DMS153 treated with DMSO at 0.1 percent for 48 hours (cell line): ENCODE results near the gene TOMM40L.
"Not testable (repeated sequence)": the region's sequence is repeated elsewhere in the genome, so short reads cannot be mapped to it uniquely, and the experiment has no call there.

Experiments used
- DNase-seq: peaks from one replicate; lab custom pipeline; 2025; ENCODE audit not compliant: unreplicated experiment; lab: John Stamatoyannopoulos, UW

The TOMM40L gene

GRCh38 chr1:161219078-161219892 lies 6.6 kb upstream of the TOMM40L start:
- DNase-seq: no peak

GRCh38 chr1:161220002-161220401 lies 5.9 kb upstream of the TOMM40L start:
- no peak for DNase-seq

- no peak for DNase-seq
Measured at GRCh38 chr1:161222175-161223019, 3.5 kb upstream of the TOMM40L start.

DNA sequence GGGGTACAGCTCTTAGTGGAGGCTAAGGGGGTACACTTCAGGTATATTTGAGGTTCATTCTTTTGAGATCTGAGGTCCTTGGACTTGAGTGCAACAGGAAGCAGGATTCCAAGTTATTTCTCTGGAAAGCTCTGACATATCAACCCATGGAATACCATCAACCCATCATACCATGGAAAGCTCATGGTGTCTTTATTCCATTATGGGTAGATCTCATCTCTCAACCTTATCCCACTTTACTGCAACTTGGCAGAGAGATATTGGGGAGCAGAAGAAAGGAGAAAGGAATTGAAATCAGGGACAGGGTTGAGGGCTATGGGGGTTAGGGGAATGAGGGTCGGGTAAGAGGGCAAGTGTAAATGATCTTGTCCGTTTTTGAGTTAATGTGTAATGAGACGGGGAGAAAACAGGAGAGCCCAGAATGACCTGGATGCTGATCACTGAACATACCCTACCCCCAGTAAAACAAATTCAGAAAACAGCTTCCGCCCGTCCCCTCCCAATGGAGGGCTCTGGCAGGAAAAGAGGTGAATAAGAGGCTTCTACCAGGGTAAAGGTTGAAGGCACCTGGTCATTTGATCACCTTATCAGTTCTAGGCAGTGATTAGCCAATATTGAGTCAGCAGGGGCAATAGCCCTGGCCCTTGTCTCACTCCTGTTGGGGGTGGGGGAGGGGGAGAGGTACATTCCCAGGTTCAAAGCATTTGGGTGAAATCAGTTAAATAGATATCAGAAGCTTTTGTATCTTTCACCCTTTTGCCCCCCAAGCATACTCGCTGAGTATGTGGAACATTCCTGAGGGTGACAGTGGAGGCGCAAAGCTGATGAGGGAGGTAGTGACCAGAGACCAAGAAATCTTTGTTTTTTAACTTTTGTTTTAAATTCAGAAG lies 1.8 kb upstream of the TOMM40L start:
- DNase-seq: no peak

GRCh38 chr1:161224695-161225087 lies 1.2 kb upstream of the TOMM40L start:
- DNase-seq: not testable (repeated sequence)

- no peak for DNase-seq
Measured at GRCh38 chr1:161225178-161225533, 704 bp upstream of the TOMM40L start.

DNA sequence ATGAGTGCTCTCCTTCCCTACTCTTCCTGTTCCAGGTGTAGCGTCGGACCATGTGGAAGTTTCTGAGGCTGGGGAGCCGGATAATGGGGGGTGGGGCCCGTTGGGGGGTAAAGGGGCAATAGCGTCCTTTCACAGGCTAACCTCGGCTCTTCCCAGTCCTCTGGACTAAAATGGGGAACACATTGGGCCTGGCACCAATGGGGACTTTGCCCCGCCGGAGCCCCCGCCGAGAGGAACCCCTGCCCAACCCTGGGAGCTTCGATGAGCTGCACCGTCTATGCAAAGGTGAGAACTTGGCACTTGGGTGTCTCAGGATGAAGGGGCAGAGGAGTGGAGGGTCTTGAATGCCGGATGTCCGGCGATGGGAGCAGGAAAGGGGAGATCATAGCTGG lies 456 bp downstream of the TOMM40L start:
- no peak for DNase-seq

- DNase-seq: peak; percentile 44
Measured at GRCh38 chr1:161226759-161227158, 899 bp downstream of the TOMM40L start.

DNA sequence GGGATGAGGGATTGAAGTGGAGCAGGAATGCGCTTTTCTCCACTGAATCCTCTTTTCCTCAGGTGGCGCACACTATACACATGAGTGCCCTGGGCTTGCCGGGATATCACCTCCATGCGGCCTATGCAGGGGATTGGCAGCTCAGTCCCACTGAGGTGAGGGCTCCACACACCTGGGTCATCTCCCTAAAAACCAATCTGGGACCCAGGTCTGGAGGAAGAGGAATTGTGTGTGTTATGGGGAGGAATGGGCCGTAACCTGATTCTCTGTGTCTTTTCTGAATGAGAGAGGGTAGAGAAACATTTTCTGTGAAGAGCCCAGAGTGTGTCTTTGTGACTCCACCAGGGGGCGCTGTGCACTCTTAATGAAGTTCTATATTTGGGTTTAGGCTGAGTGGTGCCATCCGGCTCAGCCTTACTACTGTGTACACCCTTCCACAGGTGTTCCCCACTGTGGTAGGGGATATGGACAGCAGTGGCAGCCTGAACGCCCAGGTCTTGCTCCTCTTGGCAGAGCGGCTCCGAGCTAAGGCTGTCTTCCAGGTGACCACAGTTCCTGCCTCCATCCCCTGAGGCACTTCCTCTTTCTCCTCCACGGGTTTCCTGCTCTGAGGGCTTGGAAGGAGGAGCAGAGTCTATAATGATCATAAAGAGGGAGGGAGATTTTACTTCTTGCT lies 1.5 kb downstream of the TOMM40L start:
- peak; percentile 93 for DNase-seq

DNA sequence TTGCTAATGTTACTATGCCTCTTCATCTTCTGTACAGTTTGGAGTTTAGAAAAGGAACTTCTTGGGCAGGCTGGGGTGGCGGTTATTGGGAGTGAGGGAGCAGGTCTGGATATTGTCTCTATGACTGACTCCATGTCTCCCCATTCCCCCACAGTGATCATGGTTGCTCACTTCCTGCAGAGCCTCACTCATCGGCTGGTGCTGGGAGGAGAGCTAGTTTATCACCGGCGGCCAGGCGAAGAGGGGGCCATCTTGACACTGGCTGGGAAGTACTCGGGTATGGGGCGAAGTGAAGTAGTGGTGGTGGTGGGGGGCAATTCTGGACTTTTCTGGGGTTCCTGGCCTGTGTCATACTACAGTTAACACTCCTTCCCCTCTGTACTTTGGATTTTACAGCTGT lies 2.2 kb downstream of the TOMM40L start:
- no peak for DNase-seq

DNA sequence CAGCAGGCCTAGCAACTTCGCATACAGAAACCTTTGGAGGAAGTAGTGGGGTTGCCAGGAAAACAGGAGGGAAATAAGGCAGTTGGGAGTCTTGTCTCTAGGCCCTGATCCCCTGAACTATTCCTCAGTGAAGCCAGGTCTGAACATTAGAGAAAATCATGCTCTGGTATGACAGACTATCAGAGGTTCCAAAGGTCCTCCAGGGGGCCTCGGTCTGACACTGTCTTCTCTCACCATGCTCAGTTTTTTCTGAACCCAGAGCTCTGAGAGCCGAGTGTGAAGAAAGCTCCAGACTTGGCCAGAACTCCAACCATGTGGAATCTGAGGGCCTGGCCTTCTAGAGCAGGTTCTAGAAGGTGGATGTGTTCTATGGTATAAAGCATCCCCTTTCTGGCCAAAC lies 4.0 kb downstream of the TOMM40L start:
- no peak for DNase-seq

DNA sequence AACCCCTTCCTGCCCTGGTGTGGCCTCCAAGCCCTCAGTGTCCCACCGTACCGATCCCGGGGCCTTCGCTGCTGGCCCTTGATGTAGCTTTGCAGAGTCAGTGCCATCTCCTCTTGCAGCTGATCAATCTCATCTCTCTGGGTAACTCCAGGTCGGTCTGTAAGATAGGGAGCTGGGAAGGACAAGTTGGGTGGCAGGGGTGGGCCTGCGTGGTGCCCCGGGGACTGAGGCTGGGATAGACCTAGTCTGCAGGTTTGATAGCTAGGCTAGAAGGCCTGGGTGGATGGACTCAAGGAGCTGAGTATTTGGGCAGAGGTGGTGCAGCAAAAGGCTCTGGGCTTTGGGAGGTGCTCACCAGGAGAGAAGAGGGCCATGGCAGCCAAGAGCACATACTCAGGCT lies 4.9 kb downstream of the TOMM40L start:
- no peak for DNase-seq

DNA sequence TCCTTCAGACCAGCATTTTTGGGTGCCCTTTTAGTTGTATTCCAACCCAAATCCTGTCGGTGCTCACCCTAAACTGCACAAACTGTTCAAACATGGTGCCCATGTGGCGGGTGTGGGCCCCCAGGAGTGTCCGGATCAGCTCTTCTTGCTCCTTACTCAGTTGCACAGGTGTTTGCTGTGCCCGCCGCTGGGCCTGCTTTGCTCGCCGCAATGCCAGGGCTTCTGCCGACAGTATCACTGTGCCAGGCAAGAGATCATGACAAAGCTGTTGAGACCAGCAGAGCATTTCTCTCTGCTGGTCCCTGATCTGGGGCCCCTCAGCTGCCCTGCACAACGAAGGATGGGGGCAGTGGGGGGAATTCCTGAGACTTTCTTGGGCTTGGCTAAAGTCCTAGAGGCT lies 7.2 kb downstream of the TOMM40L start:
- no peak for DNase-seq

DNA sequence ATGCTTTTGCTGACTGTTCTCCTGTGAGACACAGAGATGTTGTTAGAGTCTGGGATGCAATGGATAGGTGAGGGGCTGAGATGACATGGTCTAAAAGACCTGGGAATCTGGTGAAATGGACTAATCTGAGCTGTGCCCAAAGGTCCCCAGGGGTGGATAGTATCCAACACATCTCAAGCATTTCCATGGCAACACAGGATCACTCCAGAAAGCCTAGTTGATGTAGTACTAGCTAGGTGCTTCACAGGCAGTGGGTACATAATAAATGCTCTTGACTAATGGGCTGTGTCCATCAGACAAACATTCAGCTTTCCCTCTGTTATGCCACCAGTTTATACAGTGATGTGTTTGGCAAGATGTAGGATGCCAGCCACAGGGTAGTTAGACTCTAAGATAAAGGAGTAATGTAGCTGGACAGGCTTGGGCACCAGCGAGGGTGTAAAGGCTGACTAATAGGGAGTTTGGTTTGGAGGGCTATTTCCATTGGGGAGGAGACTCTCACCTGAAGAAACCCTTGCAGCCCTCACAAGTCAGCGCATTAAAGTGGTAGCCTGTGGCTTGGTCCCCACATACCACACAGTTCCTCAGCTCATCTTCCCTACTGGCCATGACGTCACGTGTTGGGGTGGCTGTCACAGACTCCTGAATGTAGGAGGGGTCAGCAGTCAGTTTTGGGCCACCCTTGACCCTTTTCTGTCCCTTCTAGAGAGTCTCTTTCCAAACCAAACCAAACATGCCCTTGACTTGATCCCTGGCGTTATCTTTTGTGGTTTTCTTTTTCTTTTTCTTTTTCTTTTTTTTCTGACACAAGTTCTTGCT lies 10.3 kb downstream of the TOMM40L start:
- DNase-seq: no peak

- no peak for DNase-seq
Measured at GRCh38 chr1:161238039-161238473, 12.2 kb downstream of the TOMM40L start, which contains the start of gene NR1I3. NR1I3 (minus strand) TSS chr1:161238203; CDS start chr1:161236565, 1,638 bp downstream.

GRCh38 chr1:161241682-161242081 lies 15.8 kb downstream of the TOMM40L start:
- DNase-seq: no peak

DNA sequence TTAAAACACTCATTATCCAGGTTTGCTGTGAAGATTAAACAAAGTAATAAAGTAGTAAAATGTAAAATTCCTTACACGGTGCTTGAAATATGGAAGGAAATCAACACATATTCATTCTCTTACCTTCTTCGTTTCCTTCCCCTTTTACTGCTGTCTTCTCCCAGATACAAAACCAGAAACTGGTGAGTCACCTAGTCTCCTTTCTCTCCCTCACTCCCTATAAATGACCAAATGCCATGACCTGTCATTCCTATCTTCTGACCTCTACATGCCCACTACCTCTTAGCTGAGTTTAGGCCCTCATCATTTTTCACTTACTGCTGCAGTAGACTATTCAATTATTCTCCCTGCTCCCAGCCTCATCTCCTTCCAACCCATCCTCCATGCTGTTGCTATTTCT lies 16.5 kb downstream of the TOMM40L start:
- no peak for DNase-seq

DNA sequence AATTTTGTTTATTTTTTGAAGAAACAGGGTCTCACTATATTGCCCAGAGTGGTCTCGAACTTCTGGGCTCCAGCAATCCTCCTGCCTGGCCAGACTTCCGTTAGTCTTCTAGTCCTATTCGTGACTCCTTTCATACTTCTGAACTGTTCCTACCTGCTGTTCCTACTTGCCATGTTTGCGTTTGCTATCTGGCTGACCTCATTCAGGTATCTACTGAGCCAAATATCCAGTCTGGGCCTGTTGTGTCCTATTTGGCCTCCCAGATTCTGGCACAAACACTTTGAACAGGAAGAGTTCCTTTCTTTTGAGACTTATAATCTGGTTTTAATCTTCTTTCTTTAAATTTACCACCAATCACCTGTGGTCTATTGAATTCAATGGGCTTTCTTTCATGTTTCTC lies 19.0 kb downstream of the TOMM40L start:
- DNase-seq: no peak

DNA sequence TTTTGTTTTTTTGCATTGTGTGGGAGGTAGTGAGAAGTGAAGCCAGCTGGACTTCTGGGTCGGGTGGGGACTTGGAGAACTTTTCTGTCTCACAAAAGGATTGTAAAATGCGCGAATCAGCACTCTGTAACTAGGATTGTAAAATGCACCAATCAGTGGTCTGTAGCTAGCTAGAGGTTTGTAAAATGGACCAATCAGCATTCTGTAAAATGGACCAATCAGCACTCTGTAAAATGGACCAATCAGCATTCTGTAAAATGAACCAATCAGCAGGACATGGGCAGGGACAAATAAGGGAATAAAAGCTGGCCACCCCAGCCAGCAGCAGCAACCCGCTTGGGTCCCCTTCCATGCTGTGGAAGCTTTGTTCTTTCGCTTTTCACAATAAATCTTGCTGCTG lies 24.2 kb downstream of the TOMM40L start:
- not testable (repeated sequence) for DNase-seq

GRCh38 chr1:161250829-161251228 lies 25.0 kb downstream of the TOMM40L start:
- DNase-seq: no peak
